ENCODE data around the gene PRPS1.
"Not testable (repeated sequence)": the region's sequence is repeated elsewhere in the genome, so short reads cannot be mapped to it uniquely, and the experiment has no call there.

The PRPS1 gene

GRCh38 chrX:107628662-107629539 is 591 bp downstream of the PRPS1 start:
- peak overlapping the region; percentile 63 for H3K4me3 ChIP-seq (ENCODE audit: low read length)
- peak; percentile 44 for DNase-seq (ENCODE audit: low read depth, low spot score)

- peak; percentile 19 for DNase-seq (ENCODE audit: low read depth, low spot score)
- peak overlapping the region; percentile 63 for H3K4me3 ChIP-seq (ENCODE audit: low read length)
These were observed 1.2 kb downstream of the PRPS1 start for GRCh38 chrX:107629540-107629909.

DNA sequence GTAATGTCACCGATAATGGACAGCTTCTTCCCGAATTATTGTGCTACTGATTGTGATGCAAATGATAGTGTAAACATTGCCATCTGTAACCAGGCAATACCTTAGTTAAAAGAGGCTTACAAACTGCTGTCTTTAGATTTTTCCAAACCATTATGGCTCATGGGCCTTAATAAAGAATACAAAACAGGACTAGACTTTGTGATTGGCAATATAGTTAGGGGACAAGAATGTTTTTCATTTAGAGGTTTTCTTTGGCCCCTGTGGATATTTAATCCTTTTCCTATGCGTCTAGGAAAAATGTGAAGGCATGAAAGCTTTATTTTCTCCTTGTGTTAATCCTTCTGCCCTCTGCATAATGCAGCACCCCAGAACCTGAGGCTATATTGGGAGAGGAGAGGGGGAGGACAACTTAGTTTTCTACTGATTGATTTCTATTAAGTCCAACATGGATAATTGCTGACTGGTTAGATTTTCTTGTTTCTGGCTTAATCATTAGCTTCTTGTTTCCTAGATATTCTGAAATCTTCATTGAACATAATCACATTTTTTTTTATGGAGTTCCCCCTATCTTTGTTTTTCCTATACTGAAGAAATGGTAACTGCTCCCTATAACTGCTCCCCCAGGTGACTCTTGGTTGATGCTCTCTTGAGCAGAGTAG is 1.9 kb downstream of the PRPS1 start:
- DNase-seq (ENCODE audit: low read depth, low spot score): no peak
- H3K4me3 ChIP-seq (ENCODE audit: low read length): no peak overlapping the region; the same call in 1 of the 2 replicates

DNA sequence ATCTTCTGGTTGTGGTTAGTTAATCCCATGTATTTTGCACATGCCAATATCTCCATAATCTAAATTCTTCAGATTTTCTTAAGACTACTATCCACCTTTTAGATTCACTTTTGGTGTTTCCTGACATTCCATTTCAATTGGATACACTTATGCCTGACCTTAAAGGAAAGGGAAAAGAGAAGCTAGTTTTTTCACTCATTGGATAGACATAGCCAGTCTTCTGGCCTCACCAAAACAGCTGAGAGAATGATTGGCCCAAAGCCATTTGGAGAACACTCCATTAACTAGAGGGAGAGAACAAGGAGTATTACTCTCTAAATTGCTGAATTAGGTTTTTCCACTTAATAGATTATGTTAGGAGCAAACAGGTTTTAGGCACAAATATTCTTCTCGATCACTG is 4.0 kb downstream of the PRPS1 start:
- H3K4me3 ChIP-seq (ENCODE audit: low read length): no peak overlapping the region

GRCh38 chrX:107646735-107647134 is 18.4 kb downstream of the PRPS1 start:
- no peak overlapping the region for H3K4me3 ChIP-seq (ENCODE audit: low read length)
- no peak for DNase-seq (ENCODE audit: low read depth, low spot score)

More for the DNA sequence above, 4.0 kb downstream of the PRPS1 start:
- no peak for DNase-seq (ENCODE audit: low read depth, low spot score)

GRCh38 chrX:107648332-107648731 is 20.0 kb downstream of the PRPS1 start:
- no peak for DNase-seq (ENCODE audit: low read depth, low spot score)
- no peak overlapping the region for H3K4me3 ChIP-seq (ENCODE audit: low read length)

DNA sequence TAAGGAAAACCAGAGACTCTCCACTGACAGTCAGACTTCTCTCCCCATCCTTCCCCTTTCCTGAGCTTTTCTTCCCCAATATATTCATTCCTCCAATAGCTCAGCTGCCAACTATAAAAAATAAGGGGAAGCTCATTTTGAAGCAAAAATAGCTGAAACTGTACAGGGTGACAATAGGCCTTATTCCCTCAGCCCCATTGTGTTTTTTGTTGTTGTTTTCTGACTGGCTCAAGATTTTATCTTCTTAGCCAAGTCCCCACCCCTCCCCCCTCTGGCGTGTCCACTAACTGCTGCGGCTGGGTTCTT is 26.2 kb downstream of the PRPS1 start:
- H3K4me3 ChIP-seq (ENCODE audit: low read length): no peak overlapping the region
- no peak for DNase-seq (ENCODE audit: low read depth, low spot score)

- DNase-seq (ENCODE audit: low read depth, low spot score): no peak
- no peak overlapping the region for H3K4me3 ChIP-seq (ENCODE audit: low read length)
These were observed 26.8 kb downstream of the PRPS1 start for GRCh38 chrX:107654872-107655761.

GRCh38 chrX:107656978-107657377 is 28.7 kb downstream of the PRPS1 start:
- DNase-seq (ENCODE audit: low read depth, low spot score): no peak
- no peak overlapping the region for H3K4me3 ChIP-seq (ENCODE audit: low read length)

- H3K4me3 ChIP-seq (ENCODE audit: low read length): no peak overlapping the region
- no peak for DNase-seq (ENCODE audit: low read depth, low spot score)
These were observed 30.4 kb downstream of the PRPS1 start for GRCh38 chrX:107658660-107659059.

GRCh38 chrX:107659286-107659685 is 31.0 kb downstream of the PRPS1 start:
- DNase-seq (ENCODE audit: low read depth, low spot score): no peak
- H3K4me3 ChIP-seq (ENCODE audit: low read length): no peak overlapping the region

DNA sequence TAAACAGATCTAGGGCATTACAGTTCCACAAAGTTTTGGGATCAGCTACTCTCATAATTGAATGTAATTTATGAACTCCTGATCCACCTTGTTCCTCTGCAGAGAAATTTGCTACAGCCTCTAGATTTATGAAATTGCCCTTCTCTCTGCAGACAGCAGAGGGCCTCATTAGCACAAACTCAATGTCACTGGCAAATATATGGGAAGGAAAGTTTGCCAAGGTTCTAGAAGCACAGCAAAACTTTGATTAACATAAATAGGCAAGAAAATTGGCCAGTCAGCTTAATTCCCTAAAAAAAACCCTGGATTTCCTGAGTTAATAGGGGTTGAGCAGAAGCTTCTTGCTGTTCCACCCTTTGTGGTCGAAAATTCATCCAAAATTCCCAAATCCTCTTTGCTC is 31.5 kb downstream of the PRPS1 start:
- DNase-seq (ENCODE audit: low read depth, low spot score): no peak
- H3K4me3 ChIP-seq (ENCODE audit: low read length): no peak overlapping the region

- no peak overlapping the region for H3K4me3 ChIP-seq (ENCODE audit: low read length)
- DNase-seq (ENCODE audit: low read depth, low spot score): no peak
These were observed 33.8 kb downstream of the PRPS1 start for GRCh38 chrX:107662145-107662544.

DNA sequence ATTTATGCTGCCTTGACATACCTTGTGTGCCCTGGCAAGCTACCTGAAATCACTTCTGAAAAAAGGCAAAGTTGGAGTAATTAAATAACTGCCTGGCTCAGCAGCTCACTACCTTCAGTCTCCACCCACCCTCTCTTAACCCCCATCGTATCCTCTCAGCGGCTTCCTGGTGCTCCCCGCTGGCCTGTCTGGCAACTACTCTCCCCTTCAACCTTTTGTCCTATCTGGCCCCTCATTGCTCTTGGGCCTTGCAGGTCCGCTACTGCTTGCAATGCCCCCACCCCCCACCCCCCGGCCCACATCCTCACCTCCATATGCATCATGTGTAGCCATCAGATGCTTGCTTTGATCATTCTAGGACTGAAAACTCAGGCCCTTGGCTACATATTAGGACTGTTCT is 34.5 kb downstream of the PRPS1 start:
- DNase-seq (ENCODE audit: low read depth, low spot score): no peak
- H3K4me3 ChIP-seq (ENCODE audit: low read length): no peak overlapping the region

- DNase-seq (ENCODE audit: low read depth, low spot score): no peak
- no peak overlapping the region for H3K4me3 ChIP-seq (ENCODE audit: low read length)
These were observed 38.6 kb downstream of the PRPS1 start for GRCh38 chrX:107666931-107667330.

DNA sequence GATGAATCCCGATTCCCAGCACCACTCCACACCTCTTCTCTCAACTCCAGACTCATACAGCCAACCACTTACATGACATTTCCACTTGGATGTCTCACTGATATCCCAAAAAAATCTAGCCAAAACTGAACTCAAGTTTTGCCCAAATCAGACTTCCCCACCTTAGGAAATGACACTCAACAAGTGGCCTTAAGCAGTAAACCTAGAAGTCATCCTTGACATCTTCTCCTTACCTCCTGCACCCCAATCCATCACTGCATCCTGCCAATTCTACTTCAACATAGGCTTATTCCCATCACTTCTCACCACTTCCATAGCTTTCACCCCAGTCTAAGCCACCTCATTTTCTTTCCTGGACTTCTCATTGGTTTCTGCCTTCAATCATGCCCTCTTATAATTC is 39.1 kb downstream of the PRPS1 start:
- no peak for DNase-seq (ENCODE audit: low read depth, low spot score)
- H3K4me3 ChIP-seq (ENCODE audit: low read length): no peak overlapping the region

GRCh38 chrX:107668710-107669109 is 40.4 kb downstream of the PRPS1 start:
- DNase-seq (ENCODE audit: low read depth, low spot score); H3K4me3 ChIP-seq (ENCODE audit: low read length): not testable (repeated sequence)

GRCh38 chrX:107669261-107669660 is 41.0 kb downstream of the PRPS1 start:
- no peak for DNase-seq (ENCODE audit: low read depth, low spot score)

DNA sequence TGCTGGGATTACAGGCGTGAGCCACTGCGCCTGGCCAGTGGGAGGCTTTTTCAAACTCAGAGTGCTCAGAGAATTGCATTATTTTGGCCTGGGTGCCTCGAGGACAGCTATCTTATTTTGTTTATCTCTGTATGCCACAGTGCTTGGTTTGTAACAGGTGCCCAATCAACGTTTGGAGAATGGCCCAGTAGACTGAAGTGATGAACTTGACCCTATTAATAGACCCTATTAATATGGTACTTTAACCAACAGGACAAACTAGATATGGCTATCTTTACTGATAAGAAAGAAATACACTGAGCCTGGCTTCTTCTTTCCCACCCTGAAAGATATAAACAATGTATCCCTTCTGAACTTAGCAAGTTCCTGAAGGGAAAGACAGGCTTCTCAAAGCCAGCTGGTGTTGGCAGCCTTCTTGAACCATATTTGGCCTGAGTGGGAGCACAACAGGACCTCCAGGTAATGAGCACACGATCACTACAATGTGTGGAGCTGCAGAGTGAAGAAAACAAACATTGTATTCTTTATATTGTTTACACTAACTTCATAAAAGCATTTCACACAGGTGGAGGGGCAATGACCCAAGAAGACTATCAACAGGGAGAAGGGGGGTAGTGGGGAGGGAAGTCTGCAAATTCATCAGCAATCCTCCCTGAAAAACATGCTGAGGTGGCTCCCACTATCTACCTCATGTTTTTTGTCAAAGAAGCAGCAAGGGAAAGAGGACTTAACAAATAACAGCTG is 41.7 kb downstream of the PRPS1 start:
- no peak for DNase-seq (ENCODE audit: low read depth, low spot score)
- no peak overlapping the region for H3K4me3 ChIP-seq (ENCODE audit: low read length)

More at GRCh38 chrX:107669261-107669660, 41.0 kb downstream of the PRPS1 start:
- no peak overlapping the region for H3K4me3 ChIP-seq (ENCODE audit: low read length)
